Inflammatory macrophage treated with lipopolysaccharide for 1 hour (primary cell): ENCODE results near the gene ITM2B.

Experiments used
- DNase-seq, 2 donors: peaks; one replicate each; pipeline ENCODE4 v3.0.0-alpha.2; 2020 to 2022

Gene ITM2B

GRCh38 chr13:48263196-48263595, 30.2 kb downstream of the ITM2B start:
- DNase-seq = no peak

- peak in 1 of 2 donors; percentile 18 for DNase-seq
Measured at GRCh38 chr13:48264058-48264457, 31.1 kb downstream of the ITM2B start.

GRCh38 chr13:48265217-48265815, 32.3 kb downstream of the ITM2B start:
- DNase-seq = peak; percentile 50 to 57

- DNase-seq = no peak
Measured at GRCh38 chr13:48266150-48266549, 33.1 kb downstream of the ITM2B start.

- DNase-seq = no peak
Measured at GRCh38 chr13:48266701-48267639, 34.0 kb downstream of the ITM2B start.

- no peak for DNase-seq
Measured at GRCh38 chr13:48268019-48268418, 35.0 kb downstream of the ITM2B start.

- DNase-seq = no peak
Measured at GRCh38 chr13:48273346-48273745, 40.3 kb downstream of the ITM2B start.

GRCh38 chr13:48275507-48275906, 42.5 kb downstream of the ITM2B start:
- DNase-seq = no peak

GRCh38 chr13:48278806-48279205, 45.8 kb downstream of the ITM2B start:
- no peak for DNase-seq

- no peak for DNase-seq
Measured at GRCh38 chr13:48281556-48281955, 48.5 kb downstream of the ITM2B start.

GRCh38 chr13:48291730-48292129, 58.7 kb downstream of the ITM2B start:
- DNase-seq = peak in 1 of 2 donors; percentile 11

- DNase-seq = no peak
Measured at GRCh38 chr13:48292650-48293049, 59.6 kb downstream of the ITM2B start.

- no peak for DNase-seq
Measured at GRCh38 chr13:48294653-48295052, 61.6 kb downstream of the ITM2B start.

- no peak for DNase-seq
Measured at GRCh38 chr13:48295271-48295670, 62.3 kb downstream of the ITM2B start.

GRCh38 chr13:48296528-48296927, 63.5 kb downstream of the ITM2B start:
- no peak for DNase-seq

GRCh38 chr13:48297131-48297786, 64.3 kb downstream of the ITM2B start:
- no peak for DNase-seq

GRCh38 chr13:48299591-48299990, 66.6 kb downstream of the ITM2B start:
- peak in 1 of 2 donors; percentile 18 for DNase-seq

GRCh38 chr13:48302871-48303358, 69.9 kb downstream of the ITM2B start:
- peak; percentile 66 to 69 for DNase-seq

GRCh38 chr13:48303359-48304142, 70.5 kb downstream of the ITM2B start, which contains the start of gene RB1:
Gene RB1, plus strand, starts transcription at chr13:48303751. Its CDS starts 162 bp downstream, at chr13:48303913.
- peak; percentile 90 to 95 for DNase-seq

- peak; percentile 69 to 73 for DNase-seq
Measured at GRCh38 chr13:48304143-48304876, 71.3 kb downstream of the ITM2B start.

GRCh38 chr13:48311223-48311622, 78.2 kb downstream of the ITM2B start:
- DNase-seq = no peak
